ENCODE measurements around the gene RTN4R. TPM values are rescaled to one million over a fixed set of nuclear protein-coding genes. Genes with fewer than 3 reads are reported as not detected.

The RTN4R gene
- total and polyA plus RNA-seq, 2 donors (not counting 1 experiment from before 2014, with no cell fraction given): 0.42 to 0.79 TPM

DNA sequence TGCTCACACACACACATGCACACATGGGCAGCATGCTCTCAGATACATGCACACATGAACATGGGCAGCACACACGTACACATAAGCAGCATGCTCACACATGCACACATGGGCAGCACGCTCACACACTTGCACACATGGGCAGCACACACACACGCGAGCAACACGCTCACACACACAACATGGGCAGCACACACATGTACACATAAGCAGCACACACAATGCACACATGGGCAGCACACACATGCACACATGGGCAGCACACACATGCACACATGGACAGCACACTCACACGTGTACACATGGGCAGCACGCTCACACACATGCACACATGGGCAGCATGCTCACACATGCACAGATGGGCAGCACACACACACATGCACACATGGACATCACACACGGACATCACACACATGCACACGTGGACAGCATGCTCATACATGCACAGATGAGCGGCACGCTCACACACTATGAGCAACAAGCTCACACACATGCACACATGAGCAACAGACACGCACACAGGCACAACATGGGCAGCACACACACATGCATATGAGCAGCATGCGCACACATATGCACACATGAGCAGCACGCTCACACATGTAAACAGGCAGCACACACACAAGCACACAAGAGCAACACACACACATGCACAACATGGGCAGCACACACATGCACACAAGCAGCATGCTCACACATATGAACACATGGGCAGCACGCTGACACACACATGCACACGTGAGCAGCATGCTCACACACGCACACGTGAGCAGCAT is 43.0 kb downstream of the RTN4R start:
- no peak overlapping the region for H3K27ac Mint-ChIP-seq
- Histone ChIP-seq H3K36me3 (replicated peaks in 1 of 2; ENCODE audit: control extremely low read depth in 1 of 2, control insufficient read depth in 1 of 2, extremely low read depth in 1 of 2, insufficient read depth in 2 of 2, low read length in 1 of 2) (no peaks in the 10 kb centered on the region), H3K9me3 (ENCODE audit: control extremely low read depth in 1 of 3, control insufficient read depth in 2 of 3, insufficient read depth in 1 of 3, low read length in 2 of 3) (peaks cover 0 to 18% (median 0%) of the 10 kb centered on the region in 3 donors), H3K4me2 (replicated peaks; ENCODE audit: low read depth, low read length, poor library complexity, severe bottlenecking) (no peak overlapping the region), H4K20me1 (ENCODE audit: control insufficient read depth, insufficient read depth, low read length, poor library complexity, severe bottlenecking) (no peaks in the 10 kb centered on the region), H3K4me1 (ENCODE audit: control insufficient read depth in 2 of 2, insufficient read depth in 2 of 2, low read length in 2 of 2) (no peaks in the 10 kb centered on the region), H3K27ac (ENCODE audit: low read length in 2 of 2) (no peak overlapping the region), H3K27me3 (replicated peaks in 1 of 4; ENCODE audit: control extremely low read depth in 1 of 4, control insufficient read depth in 3 of 4, insufficient read depth in 4 of 4, low read length in 3 of 4) (no peaks in the 10 kb centered on the region), H2AFZ (ENCODE audit: insufficient read depth, low read depth, low read length, poor library complexity, severe bottlenecking) (no peak overlapping the region), H3K79me2 (ENCODE audit: control insufficient read depth, insufficient read depth, low read length) (no peaks in the 10 kb centered on the region), H3K9ac (ENCODE audit: low read length) (no peak overlapping the region), H3K4me3 (ENCODE audit: control extremely low read depth in 1 of 5, extremely low read depth in 1 of 5, insufficient read depth in 1 of 5, low read depth in 2 of 5, low read length in 4 of 5) (no peak overlapping the region)
- WGBS (ENCODE audit: insufficient coverage): 95% methylated on average over 18 of the region's 18 CpGs
- ATAC-seq (ENCODE audit: low read depth) (no peak), DNase-seq (no peak)
- ChIA-PET POLR2A (no interaction called here), CTCF (no interaction called here)
- peaks cover 6% of the 10 kb centered on the region for H3K9me3 Mint-ChIP-seq (ENCODE audit: insufficient read depth)
- intact Hi-C loops (cut with micrococcal nuclease): loop anchor here (5.0 kb wide), 1 partner anchor 58 kb away; no protein-coding TSS in a partner anchor
- H3K4me1 Mint-ChIP-seq: no peaks in the 10 kb centered on the region
- no peaks in the 10 kb centered on the region for H3K27me3 Mint-ChIP-seq
- H3K4me3 Mint-ChIP-seq: no peak overlapping the region
- TF ChIP-seq CTCF (IDR thresholded peaks at IDR 0.05): no peak
- no peak for TF ChIP-seq EZH2 (IDR thresholded peaks at IDR 0.05; ENCODE audit: borderline replicate concordance, insufficient read depth, low read depth, low read length, poor library complexity, severe bottlenecking)

- no peak overlapping the region for H2AFZ ChIP-seq (ENCODE audit: insufficient read depth, low read depth, low read length, poor library complexity, severe bottlenecking)
- DNase-seq (no peak), ATAC-seq (ENCODE audit: low read depth) (no peak)
- no peak overlapping the region for H3K4me3 ChIP-seq (ENCODE audit: control extremely low read depth in 1 of 5, extremely low read depth in 1 of 5, insufficient read depth in 1 of 5, low read depth in 2 of 5, low read length in 4 of 5)
- H3K9me3 ChIP-seq (ENCODE audit: control extremely low read depth in 1 of 3, control insufficient read depth in 2 of 3, insufficient read depth in 1 of 3, low read length in 2 of 3): peaks cover 0 to 27% (median 2%) of the 10 kb centered on the region in 3 donors
- no peak overlapping the region for H3K27ac ChIP-seq (ENCODE audit: low read length in 2 of 2)
- no peaks in the 10 kb centered on the region for H3K79me2 ChIP-seq (ENCODE audit: control insufficient read depth, insufficient read depth, low read length)
- H3K36me3 ChIP-seq (replicated peaks in 1 of 2; ENCODE audit: control extremely low read depth in 1 of 2, control insufficient read depth in 1 of 2, extremely low read depth in 1 of 2, insufficient read depth in 2 of 2, low read length in 1 of 2): no peaks in the 10 kb centered on the region
- intact Hi-C loops (cut with micrococcal nuclease): no loop called here
- H3K4me1 ChIP-seq (ENCODE audit: control insufficient read depth in 2 of 2, insufficient read depth in 2 of 2, low read length in 2 of 2): no peaks in the 10 kb centered on the region
- H3K9ac ChIP-seq (ENCODE audit: low read length): no peak overlapping the region
- Mint-ChIP-seq H3K9me3 (ENCODE audit: insufficient read depth) (peaks cover 6% of the 10 kb centered on the region), H3K27ac (no peak overlapping the region), H3K4me1 (no peaks in the 10 kb centered on the region), H3K4me3 (no peak overlapping the region), H3K27me3 (no peaks in the 10 kb centered on the region)
- no peaks in the 10 kb centered on the region for H4K20me1 ChIP-seq (ENCODE audit: control insufficient read depth, insufficient read depth, low read length, poor library complexity, severe bottlenecking)
- POLR2A ChIA-PET: no interaction called here
- 91% methylated on average over 3 of the region's 3 CpGs for WGBS (ENCODE audit: insufficient coverage)
- no peak overlapping the region for H3K4me2 ChIP-seq (replicated peaks; ENCODE audit: low read depth, low read length, poor library complexity, severe bottlenecking)
- no peak for TF ChIP-seq EZH2 (IDR thresholded peaks at IDR 0.05; ENCODE audit: borderline replicate concordance, insufficient read depth, low read depth, low read length, poor library complexity, severe bottlenecking)
- H3K27me3 ChIP-seq (replicated peaks in 1 of 4; ENCODE audit: control extremely low read depth in 1 of 4, control insufficient read depth in 3 of 4, insufficient read depth in 4 of 4, low read length in 3 of 4): no peaks in the 10 kb centered on the region
- CTCF ChIA-PET: no interaction called here
Measured at GRCh38 chr22:20224256-20224626, 43.9 kb downstream of the RTN4R start.
